Tibial nerve (tissue), 3 donors: ENCODE results near the gene TNS3.

Experiments
- POLR2A ChIP-seq, 2 donors: fragments of 450-650 bp; IDR thresholded peaks; one replicate each; pipeline ENCODE4 v1.6.1; 2017; ENCODE audit warnings: antibody characterized with exemption in 2 of 2, mild to moderate bottlenecking in 2 of 2, moderate library complexity in 2 of 2
- TF ChIP-seq, protein P1 (sequence below), 5 experiments: fragments of 200-600 bp in 3 of 5; fragments of 450-650 bp in 2 of 5; sonication (generic) in 3 of 5; IDR thresholded peaks; one replicate each; pipeline ENCODE4 v1.5.1; 2016 to 2019; ENCODE audit warnings: antibody characterized with exemption in 5 of 5, mild to moderate bottlenecking in 3 of 5, moderate library complexity in 2 of 5

DNA sequence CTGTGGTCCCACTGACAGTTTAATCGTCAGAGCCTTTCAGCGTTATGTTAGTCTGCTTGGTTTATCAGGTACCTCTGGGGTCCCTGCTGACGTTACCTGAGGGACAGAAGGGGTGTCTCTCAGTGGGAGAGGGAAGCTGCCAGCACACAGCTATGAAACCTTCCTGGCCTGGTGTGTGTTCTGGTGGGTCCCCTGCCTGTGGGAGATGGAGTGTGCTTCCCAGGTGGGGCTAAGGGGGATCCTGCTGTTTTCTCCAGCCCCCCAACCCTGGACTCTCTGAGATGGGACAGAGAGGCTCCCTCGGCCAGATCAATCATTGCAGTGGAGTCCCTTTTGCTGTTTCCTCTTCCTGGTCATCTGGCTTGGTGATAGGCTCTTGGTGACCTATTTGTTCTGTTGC, 308.8 kb downstream of the TNS3 start:
- TF ChIP-seq, protein P1, sequence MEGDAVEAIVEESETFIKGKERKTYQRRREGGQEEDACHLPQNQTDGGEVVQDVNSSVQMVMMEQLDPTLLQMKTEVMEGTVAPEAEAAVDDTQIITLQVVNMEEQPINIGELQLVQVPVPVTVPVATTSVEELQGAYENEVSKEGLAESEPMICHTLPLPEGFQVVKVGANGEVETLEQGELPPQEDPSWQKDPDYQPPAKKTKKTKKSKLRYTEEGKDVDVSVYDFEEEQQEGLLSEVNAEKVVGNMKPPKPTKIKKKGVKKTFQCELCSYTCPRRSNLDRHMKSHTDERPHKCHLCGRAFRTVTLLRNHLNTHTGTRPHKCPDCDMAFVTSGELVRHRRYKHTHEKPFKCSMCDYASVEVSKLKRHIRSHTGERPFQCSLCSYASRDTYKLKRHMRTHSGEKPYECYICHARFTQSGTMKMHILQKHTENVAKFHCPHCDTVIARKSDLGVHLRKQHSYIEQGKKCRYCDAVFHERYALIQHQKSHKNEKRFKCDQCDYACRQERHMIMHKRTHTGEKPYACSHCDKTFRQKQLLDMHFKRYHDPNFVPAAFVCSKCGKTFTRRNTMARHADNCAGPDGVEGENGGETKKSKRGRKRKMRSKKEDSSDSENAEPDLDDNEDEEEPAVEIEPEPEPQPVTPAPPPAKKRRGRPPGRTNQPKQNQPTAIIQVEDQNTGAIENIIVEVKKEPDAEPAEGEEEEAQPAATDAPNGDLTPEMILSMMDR (IDR thresholded peaks at IDR 0.05): no peak
- TF ChIP-seq POLR2A (IDR thresholded peaks at IDR 0.05): no peak
